Heart left ventricle (tissue), 16 donors: Measurements from ENCODE around the gene OCLN. TPM values are rescaled to one million over a fixed set of nuclear protein-coding genes. Genes with fewer than 3 reads are reported as not detected.

Experiments
- ATAC-seq, 4 donors: fragments of 200-7000 bp; cut with Tn5 transposase; one replicate each; pipeline ENCODE4 v1.9.1; 2020 to 2022; ENCODE audit warnings: moderate library complexity in 4 of 4, mild to moderate bottlenecking in 3 of 4, moderate number of reproducible peaks in 1 of 4
- DNase-seq, 5 donors: peaks; one replicate each; pipeline ENCODE4 v3.0.0-alpha.2; 2020
- H3K27ac ChIP-seq, 12 donors: fragments of 200-600 bp; sonication (generic) in 4 of 12; one replicate each; pipeline versions ENCODE4 v1.5.0 to v1.8.0; 2016 to 2022; ENCODE audit warnings: mild to moderate bottlenecking in 2 of 12
- H3K27me3 ChIP-seq, 9 donors: fragments of 200-600 bp; sonication (generic) in 2 of 9; one replicate each; pipeline versions ENCODE4 v1.5.1 to v1.8.0; 2016 to 2022; ENCODE audit warnings: mild to moderate bottlenecking in 3 of 9
- H3K36me3 ChIP-seq, 9 donors: fragments of 200-600 bp; sonication (generic) in 2 of 9; one replicate each; pipeline versions ENCODE4 v1.5.0 to v1.8.0; 2018 to 2022; ENCODE audit warnings: mild to moderate bottlenecking in 2 of 9
- H3K4me1 ChIP-seq, 12 donors: fragments of 200-600 bp; sonication (generic) in 4 of 12; one replicate each; pipeline versions ENCODE4 v1.5.0 to v1.8.0; 2016 to 2022; ENCODE audit warnings: mild to moderate bottlenecking in 3 of 12
- H3K4me3 ChIP-seq, 12 donors: fragments of 200-600 bp; sonication (generic) in 4 of 12; one replicate each; pipeline versions ENCODE4 v1.5.0 to v1.8.0; 2017 to 2022; ENCODE audit warnings: mild to moderate bottlenecking in 9 of 12, moderate library complexity in 4 of 12
- H3K9me3 ChIP-seq, 12 donors: fragments of 200-600 bp; sonication (generic) in 4 of 12; one replicate each; pipeline versions ENCODE4 v1.5.0 to v1.8.0; 2016 to 2022; ENCODE audit warnings: mild to moderate bottlenecking in 1 of 12
- CTCF ChIP-seq, 12 donors: fragments of 200-600 bp; sonication (generic) in 4 of 12; IDR thresholded peaks; one replicate each; pipeline versions ENCODE4 v1.5.0 to v1.8.0; 2018 to 2022; ENCODE audit warnings: antibody characterized with exemption in 12 of 12, mild to moderate bottlenecking in 5 of 12
- POLR2A ChIP-seq, 2 donors: fragments of 450-650 bp; IDR thresholded peaks; one replicate each; pipeline ENCODE4 v1.6.1; 2017; ENCODE audit warnings: antibody characterized with exemption in 2 of 2, mild to moderate bottlenecking in 2 of 2, moderate library complexity in 2 of 2
- WGBS, 4 donors: extraction: QIAGEN DNeasy Blood & Tissue Kit in 2 of 4; methylation state at CpG; one replicate each; pipeline versions ENCODE4 v1.1.5 to v1.1.7; 2013 to 2018; 5-methylcytosine and 5-hydroxymethylcytosine counted together
- intact Hi-C, 10 donors: fragments of 100-400 bp; cut with DNase I; formaldehyde crosslinking; loops; one replicate each; pipeline versions ENCODE4 v1.11.1 to v1.14.2; 2022
- polyA plus RNA-seq, 2 donors: library from polyadenylated mRNA; stranded (reverse); fragments of 200-250 nt; gene quantifications; one replicate each; pipeline ENCODE4 v1.2.3, GENCODE V29; 2013
- total RNA-seq, 9 donors: library from RNA; depleted of rRNA in 2 of 9; stranded (reverse); fragments of >200 nt in 2 of 9; fragmentation: NEBNext Ultra II Directional in 3 of 9; extraction: Animal tissue kit (Norgen Biotek cat#: 25700) in 3 of 9; gene quantifications; one replicate each; pipeline versions ENCODE4 v1.1.0 to v1.2.4, GENCODE V29; 2016 to 2023
- donor health status: ischemic (EF 13 %, LVEDD 7.1; RV severe dilation, severe dysfunction).
- donor health status: healthy with polysubstance abuse.
- donor health status: DM: no; HTN: yes; CAD: no.
- donor health status: DM: no; HTN: no; CAD: no.
- donor health status: ischemic (EF 25% LVEDD 6.9; RV normal size, moderate dysfunction).
- donor health status: ischemic (EF 25% LVEDD 5.7; RV mildly dilated, moderate dysfunction).
- donor health status: healthy.
- donor health status: DM: yes; HTN: yes; CAD: no.
- donor health status: ischemic (EF 35%, LVEDD 5.7; RV mildly dilated, moderate dysfunction).
- donor health status: nonischemic (EF 11% LVEDD 7.7; RV severe dilation, severe dysfunction).
- donor health status: DM: yes; HTN: yes; CAD: no.
- donor health status: PGD.
- donor health status: ischemic (EF 29% LVEDD 5.4; RV normal size, mild dysfunction).
- donor health status: nonischemic (EF 23%, LVEDD 6.1; RV moderate dilation, normal function).

Gene OCLN
- total and polyA plus RNA-seq, 11 donors = 0.39 to 3.5 (median 2.0) TPM

- no peaks in the 10 kb centered on the region for H3K4me1 ChIP-seq
- H3K9me3 ChIP-seq = no peaks in the 10 kb centered on the region
- no peaks in the 10 kb centered on the region for H3K36me3 ChIP-seq
- intact Hi-C loops = no loop called here
- 78 to 86% (median 82%) methylated on average over 3 of the region's 3 CpGs for WGBS, 4 donors
- no peak overlapping the region for H3K27ac ChIP-seq
- ATAC-seq (no peak), DNase-seq (no peak)
- TF ChIP-seq CTCF (IDR thresholded peaks at IDR 0.05) (no peak), POLR2A (IDR thresholded peaks at IDR 0.05) (no peak)
- H3K4me3 ChIP-seq = no peak overlapping the region
- peaks cover 0 to 4% (median 0%) of the 10 kb centered on the region in 9 donors for H3K27me3 ChIP-seq
These were observed 29.4 kb downstream of the OCLN start for GRCh38 chr5:69522035-69522434.

- Histone ChIP-seq H3K9me3 (no peaks in the 10 kb centered on the region), H3K27me3 (peaks cover 0 to 4% (median 0%) of the 10 kb centered on the region in 9 donors), H3K4me1 (no peaks in the 10 kb centered on the region), H3K27ac (no peak overlapping the region), H3K4me3 (no peak overlapping the region), H3K36me3 (no peaks in the 10 kb centered on the region)
- intact Hi-C loops = no loop called here
- no peak for DNase-seq
- no peak for TF ChIP-seq POLR2A (IDR thresholded peaks at IDR 0.05)
- TF ChIP-seq CTCF (IDR thresholded peaks at IDR 0.05) = no peak
- no peak for ATAC-seq
- 77 to 88% (median 82%) methylated on average over 2 of the region's 2 CpGs for WGBS, 4 donors
These were observed 32.9 kb downstream of the OCLN start for GRCh38 chr5:69525490-69525889.

- H3K4me3 ChIP-seq = no peak overlapping the region
- H3K27ac ChIP-seq = no peak overlapping the region
- H3K9me3 ChIP-seq = no peaks in the 10 kb centered on the region
- DNase-seq (no peak), ATAC-seq (no peak)
- intact Hi-C loops = no loop called here
- TF ChIP-seq CTCF (IDR thresholded peaks at IDR 0.05) (no peak), POLR2A (IDR thresholded peaks at IDR 0.05) (no peak)
- 92 to 98% (median 95%) methylated on average over 9 of the region's 9 CpGs for WGBS, 4 donors
- H3K36me3 ChIP-seq = no peaks in the 10 kb centered on the region
- H3K27me3 ChIP-seq = peaks cover 0 to 4% (median 0%) of the 10 kb centered on the region in 9 donors
- no peaks in the 10 kb centered on the region for H3K4me1 ChIP-seq
These were observed 34.1 kb downstream of the OCLN start for GRCh38 chr5:69526660-69527059.

- no peaks in the 10 kb centered on the region for H3K4me1 ChIP-seq
- no peak overlapping the region for H3K27ac ChIP-seq
- DNase-seq = no peak
- TF ChIP-seq CTCF (IDR thresholded peaks at IDR 0.05) (no peak), POLR2A (IDR thresholded peaks at IDR 0.05) (no peak)
- intact Hi-C loops = no loop called here
- H3K27me3 ChIP-seq = peaks cover 0 to 4% (median 0%) of the 10 kb centered on the region in 9 donors
- H3K9me3 ChIP-seq = no peaks in the 10 kb centered on the region
- no peak for ATAC-seq
- 83 to 88% (median 84%) methylated on average over 7 of the region's 7 CpGs for WGBS, 4 donors
- no peaks in the 10 kb centered on the region for H3K36me3 ChIP-seq
- H3K4me3 ChIP-seq = no peak overlapping the region
These were observed 34.7 kb downstream of the OCLN start for GRCh38 chr5:69527128-69527770.
